Measurements from ENCODE around the gene MTR.

The MTR gene

GRCh38 chr1:236829085-236829484 lies 34.0 kb downstream of the MTR start:
- DNase-seq (ENCODE audit: insufficient read length, low spot score) (no peak), FAIRE-seq (peak; percentile 51)
- TF ChIP-seq, protein P1, sequence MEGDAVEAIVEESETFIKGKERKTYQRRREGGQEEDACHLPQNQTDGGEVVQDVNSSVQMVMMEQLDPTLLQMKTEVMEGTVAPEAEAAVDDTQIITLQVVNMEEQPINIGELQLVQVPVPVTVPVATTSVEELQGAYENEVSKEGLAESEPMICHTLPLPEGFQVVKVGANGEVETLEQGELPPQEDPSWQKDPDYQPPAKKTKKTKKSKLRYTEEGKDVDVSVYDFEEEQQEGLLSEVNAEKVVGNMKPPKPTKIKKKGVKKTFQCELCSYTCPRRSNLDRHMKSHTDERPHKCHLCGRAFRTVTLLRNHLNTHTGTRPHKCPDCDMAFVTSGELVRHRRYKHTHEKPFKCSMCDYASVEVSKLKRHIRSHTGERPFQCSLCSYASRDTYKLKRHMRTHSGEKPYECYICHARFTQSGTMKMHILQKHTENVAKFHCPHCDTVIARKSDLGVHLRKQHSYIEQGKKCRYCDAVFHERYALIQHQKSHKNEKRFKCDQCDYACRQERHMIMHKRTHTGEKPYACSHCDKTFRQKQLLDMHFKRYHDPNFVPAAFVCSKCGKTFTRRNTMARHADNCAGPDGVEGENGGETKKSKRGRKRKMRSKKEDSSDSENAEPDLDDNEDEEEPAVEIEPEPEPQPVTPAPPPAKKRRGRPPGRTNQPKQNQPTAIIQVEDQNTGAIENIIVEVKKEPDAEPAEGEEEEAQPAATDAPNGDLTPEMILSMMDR (IDR thresholded peaks at IDR 0.05; ENCODE audit: insufficient read depth, missing control alignments): no peak

DNA sequence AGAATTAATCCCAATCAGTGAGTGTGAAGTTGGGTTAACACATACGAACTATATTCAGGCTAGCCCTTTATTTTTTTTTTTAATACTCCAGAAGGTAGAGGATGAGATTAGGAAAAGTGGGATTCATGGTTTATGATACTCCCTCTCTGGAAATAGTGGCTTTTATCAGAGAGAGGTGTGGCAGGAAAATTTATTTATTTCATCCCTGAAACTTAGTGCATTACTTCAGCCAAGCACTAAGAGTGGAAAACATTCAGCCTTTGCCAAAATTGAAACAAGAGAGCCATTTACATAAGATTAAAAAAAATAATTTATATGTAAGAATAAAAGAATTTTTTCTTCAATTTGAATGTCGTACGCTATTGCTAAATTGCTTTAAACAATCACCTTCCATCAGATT lies 35.0 kb downstream of the MTR start:
- TF ChIP-seq, protein P1 (IDR thresholded peaks at IDR 0.05; ENCODE audit: insufficient read depth, missing control alignments): no peak
- no peak for DNase-seq (ENCODE audit: insufficient read length, low spot score)
- FAIRE-seq: peak; percentile 11

DNA sequence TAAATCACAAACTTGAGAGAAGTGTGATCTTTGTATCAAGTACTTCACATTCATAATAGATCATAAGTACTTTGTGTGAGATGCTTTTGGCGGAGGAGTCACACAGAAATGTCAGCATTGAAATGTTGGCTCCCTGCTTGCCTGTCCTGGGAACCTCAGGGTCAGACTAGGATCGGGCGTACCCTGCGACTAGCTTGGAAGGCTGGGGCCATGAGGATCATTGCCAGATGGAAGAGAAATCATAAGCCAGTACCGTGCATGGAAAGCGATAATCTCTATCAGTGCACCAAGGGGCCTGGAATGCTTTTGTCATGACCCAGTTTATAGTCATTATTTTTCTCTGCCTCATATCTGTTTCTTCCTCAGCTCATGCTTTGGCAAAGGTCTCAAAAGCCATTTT lies 35.5 kb downstream of the MTR start:
- FAIRE-seq: no peak
- no peak for DNase-seq (ENCODE audit: insufficient read length, low spot score)
- TF ChIP-seq, protein P1 (IDR thresholded peaks at IDR 0.05; ENCODE audit: insufficient read depth, missing control alignments): no peak

- DNase-seq (ENCODE audit: insufficient read length, low spot score): no peak
- TF ChIP-seq, protein P1 (IDR thresholded peaks at IDR 0.05; ENCODE audit: insufficient read depth, missing control alignments): no peak
- FAIRE-seq: peak; percentile 66
These were observed 38.5 kb downstream of the MTR start for GRCh38 chr1:236833575-236833974.

GRCh38 chr1:236834876-236835275 lies 39.8 kb downstream of the MTR start:
- FAIRE-seq: no peak
- TF ChIP-seq, protein P1 (IDR thresholded peaks at IDR 0.05; ENCODE audit: insufficient read depth, missing control alignments): no peak
- DNase-seq (ENCODE audit: insufficient read length, low spot score): no peak

GRCh38 chr1:236835491-236835890 lies 40.4 kb downstream of the MTR start:
- TF ChIP-seq, protein P1 (IDR thresholded peaks at IDR 0.05; ENCODE audit: insufficient read depth, missing control alignments): no peak
- DNase-seq (ENCODE audit: insufficient read length, low spot score) (no peak), FAIRE-seq (peak; percentile 96)

- TF ChIP-seq, protein P1 (IDR thresholded peaks at IDR 0.05; ENCODE audit: insufficient read depth, missing control alignments): no peak
These were observed 41.1 kb downstream of the MTR start for GRCh38 chr1:236836157-236836556.

More at GRCh38 chr1:236836157-236836556, 41.1 kb downstream of the MTR start:
- no peak for FAIRE-seq
- no peak for DNase-seq (ENCODE audit: insufficient read length, low spot score)

Measured in D721Med (cell line).